Mucosa of rectum (tissue), 2 donors: ENCODE results near the gene CALCR.

Experiments used
- H3K27ac ChIP-seq, 2 donors: one replicate each; pipeline ENCODE4 v1.7.0; 2013; ENCODE audit warnings: inconsistent platforms in 2 of 2, low read depth in 2 of 2, low read length in 2 of 2
- H3K27me3 ChIP-seq, 2 donors: one replicate each; pipeline ENCODE4 v1.7.0; 2013; ENCODE audit warnings: low read length in 2 of 2; ENCODE audit not compliant: control insufficient read depth in 2 of 2, insufficient read depth in 2 of 2
- H3K36me3 ChIP-seq, 2 donors: one replicate each; pipeline ENCODE4 v1.7.0; 2013; ENCODE audit warnings: low read length in 2 of 2; ENCODE audit not compliant: control insufficient read depth in 2 of 2, insufficient read depth in 2 of 2
- H3K4me1 ChIP-seq, 2 donors: one replicate each; pipeline ENCODE4 v1.7.0; 2013; ENCODE audit warnings: low read length in 2 of 2, mild to moderate bottlenecking in 1 of 2; ENCODE audit not compliant: control insufficient read depth in 2 of 2, insufficient read depth in 2 of 2
- H3K4me3 ChIP-seq, 2 donors: one replicate each; pipeline ENCODE4 v1.7.0; 2013; ENCODE audit warnings: low read length in 2 of 2
- H3K9ac ChIP-seq, 2 donors: one replicate each; pipeline ENCODE4 v1.7.0; 2013; ENCODE audit warnings: low read length in 2 of 2, low read depth in 1 of 2, mild to moderate bottlenecking in 1 of 2
- H3K9me3 ChIP-seq, 2 donors: one replicate each; pipeline ENCODE4 v1.7.0; 2013; ENCODE audit warnings: low read length in 2 of 2; ENCODE audit not compliant: control insufficient read depth in 2 of 2
- donor health status: healthy.
- donor health status: Normal muscosa, but diverticular disease.

Gene CALCR

GRCh38 chr7:93562106-93562505, 12.4 kb downstream of the CALCR start:
- no peak overlapping the region for H3K9ac ChIP-seq
- H3K27me3 ChIP-seq: no peaks in the 10 kb centered on the region
- H3K4me3 ChIP-seq: no peak overlapping the region
- no peak overlapping the region for H3K27ac ChIP-seq
- H3K9me3 ChIP-seq: no peaks in the 10 kb centered on the region
- no peaks in the 10 kb centered on the region for H3K36me3 ChIP-seq
- H3K4me1 ChIP-seq: no peaks in the 10 kb centered on the region

DNA sequence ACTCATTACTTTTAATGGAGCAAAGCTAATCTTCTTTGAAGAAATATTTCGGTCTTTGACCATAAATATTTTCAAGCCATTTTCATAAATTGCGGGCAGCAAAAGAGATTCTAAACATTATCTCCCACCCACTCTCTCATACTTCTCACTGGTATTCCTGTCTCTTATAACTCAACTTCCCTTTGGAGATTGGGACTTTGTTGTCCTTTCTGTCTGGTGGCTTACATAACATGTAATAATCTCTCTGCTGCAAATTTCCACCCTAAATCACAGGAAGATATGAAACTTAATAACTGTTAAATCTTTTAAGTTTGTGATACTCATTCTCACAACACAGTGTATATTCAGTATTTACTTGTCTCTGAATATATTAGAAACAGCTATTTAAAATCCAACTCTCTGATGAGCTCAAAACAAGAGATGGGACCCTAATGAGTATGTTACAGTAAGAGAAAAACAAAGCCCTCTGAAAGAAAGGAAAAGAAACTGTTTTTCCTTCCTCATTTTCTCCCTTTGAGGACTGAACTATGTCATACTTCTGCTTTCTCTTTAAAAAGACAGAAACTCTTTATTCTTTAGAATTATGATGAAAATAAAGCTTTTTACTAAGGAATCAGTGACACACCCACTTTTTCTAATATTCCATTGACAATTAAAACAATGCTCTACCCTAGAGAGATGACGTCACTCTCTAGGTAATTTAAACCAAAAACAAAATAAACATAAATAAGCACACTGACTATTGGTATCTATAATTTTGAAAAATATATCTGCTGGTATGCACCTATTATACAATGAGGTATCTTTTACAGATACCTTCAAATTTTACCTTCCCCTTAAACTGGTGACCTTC, 14.7 kb downstream of the CALCR start:
- H3K27me3 ChIP-seq: no peaks in the 10 kb centered on the region
- peak overlapping the region in 1 of 2 donors; percentile 3 for H3K27ac ChIP-seq
- H3K36me3 ChIP-seq: no peaks in the 10 kb centered on the region
- H3K9ac ChIP-seq: no peak overlapping the region
- no peaks in the 10 kb centered on the region for H3K9me3 ChIP-seq
- no peaks in the 10 kb centered on the region for H3K4me1 ChIP-seq
- no peak overlapping the region for H3K4me3 ChIP-seq

DNA sequence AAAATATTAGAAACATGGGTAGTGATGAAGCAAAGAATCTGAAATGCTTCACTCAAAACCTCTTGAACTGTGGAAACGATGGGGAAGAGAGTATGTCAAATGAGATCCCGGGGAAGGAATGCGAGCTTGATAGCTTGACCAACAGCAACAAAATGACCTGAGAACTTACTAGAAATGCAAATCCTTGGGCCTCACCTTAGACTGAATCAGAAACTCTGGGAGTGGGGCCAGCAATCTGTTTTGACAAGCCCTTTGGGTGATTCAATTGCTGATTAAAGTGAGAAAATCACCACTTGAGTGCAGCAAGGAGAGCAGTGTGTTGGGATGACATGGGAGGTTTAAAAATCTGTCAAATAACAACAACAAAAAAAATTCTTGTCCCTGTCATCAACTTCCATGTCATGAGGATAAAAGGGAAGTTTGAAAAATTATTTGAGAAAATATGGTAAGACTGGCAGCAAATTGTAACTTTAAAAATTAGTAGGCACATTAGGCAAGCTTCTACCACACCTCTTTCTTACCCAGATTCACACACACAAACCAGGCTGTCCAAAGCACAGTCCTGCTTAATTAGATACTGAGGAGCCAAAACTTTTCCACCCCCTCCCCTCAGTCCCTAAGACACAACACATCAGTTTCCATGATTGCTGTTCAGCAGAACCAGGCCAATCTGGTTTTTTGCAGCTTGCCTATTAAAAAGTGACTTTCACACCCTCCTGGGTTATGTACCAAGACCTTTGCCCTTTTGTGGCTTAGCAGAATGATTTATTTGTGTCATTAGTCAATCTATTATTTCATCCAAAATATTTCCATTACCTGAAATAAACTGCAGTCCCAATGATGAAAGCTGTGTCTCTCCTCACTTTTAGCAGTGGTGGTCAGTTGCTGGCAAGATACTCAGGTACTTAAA, 15.6 kb downstream of the CALCR start:
- Histone ChIP-seq H3K27me3 (no peaks in the 10 kb centered on the region), H3K4me1 (no peaks in the 10 kb centered on the region), H3K36me3 (no peaks in the 10 kb centered on the region), H3K27ac (peak overlapping the region; percentile 18 to 22), H3K4me3 (no peak overlapping the region), H3K9ac (no peak overlapping the region), H3K9me3 (no peaks in the 10 kb centered on the region)

- no peaks in the 10 kb centered on the region for H3K4me1 ChIP-seq
- H3K9ac ChIP-seq: no peak overlapping the region
- H3K4me3 ChIP-seq: no peak overlapping the region
- no peak overlapping the region for H3K27ac ChIP-seq
- H3K36me3 ChIP-seq: no peaks in the 10 kb centered on the region
- H3K27me3 ChIP-seq: no peaks in the 10 kb centered on the region
- H3K9me3 ChIP-seq: no peaks in the 10 kb centered on the region
Measured at GRCh38 chr7:93551931-93552330, 22.6 kb downstream of the CALCR start.

- Histone ChIP-seq H3K36me3 (no peaks in the 10 kb centered on the region), H3K9me3 (no peaks in the 10 kb centered on the region), H3K9ac (no peak overlapping the region), H3K27ac (no peak overlapping the region), H3K27me3 (no peaks in the 10 kb centered on the region), H3K4me3 (no peak overlapping the region), H3K4me1 (no peaks in the 10 kb centered on the region)
Measured at GRCh38 chr7:93551063-93551895, 23.2 kb downstream of the CALCR start.

DNA sequence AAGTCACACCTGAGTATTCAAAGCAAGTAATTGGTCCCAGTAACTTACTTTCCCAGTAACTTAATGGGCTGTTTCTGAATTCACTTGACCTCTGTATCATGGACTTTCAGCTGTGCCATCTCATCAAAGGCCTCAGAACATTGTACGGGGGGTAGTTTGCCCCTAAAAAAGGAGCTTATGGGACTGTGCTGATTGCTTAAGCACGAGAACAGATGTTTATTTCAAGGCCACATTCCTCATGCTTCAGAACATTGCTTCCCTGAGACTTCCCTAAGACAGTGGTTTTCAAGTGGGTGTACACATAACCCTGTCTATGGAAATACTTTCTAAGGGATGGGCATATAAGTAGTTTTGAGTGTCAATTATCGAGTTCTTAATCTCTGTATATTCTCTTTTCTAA, 26.8 kb downstream of the CALCR start:
- H3K4me1 ChIP-seq: no peaks in the 10 kb centered on the region
- no peak overlapping the region for H3K4me3 ChIP-seq
- no peak overlapping the region for H3K27ac ChIP-seq
- H3K36me3 ChIP-seq: no peaks in the 10 kb centered on the region
- no peaks in the 10 kb centered on the region for H3K27me3 ChIP-seq
- no peaks in the 10 kb centered on the region for H3K9me3 ChIP-seq
- H3K9ac ChIP-seq: no peak overlapping the region

- H3K9me3 ChIP-seq: no peaks in the 10 kb centered on the region
- H3K27ac ChIP-seq: no peak overlapping the region
- H3K9ac ChIP-seq: no peak overlapping the region
- no peak overlapping the region for H3K4me3 ChIP-seq
- no peaks in the 10 kb centered on the region for H3K27me3 ChIP-seq
- H3K36me3 ChIP-seq: no peaks in the 10 kb centered on the region
- no peaks in the 10 kb centered on the region for H3K4me1 ChIP-seq
Measured at GRCh38 chr7:93544691-93545090, 29.8 kb downstream of the CALCR start.

DNA sequence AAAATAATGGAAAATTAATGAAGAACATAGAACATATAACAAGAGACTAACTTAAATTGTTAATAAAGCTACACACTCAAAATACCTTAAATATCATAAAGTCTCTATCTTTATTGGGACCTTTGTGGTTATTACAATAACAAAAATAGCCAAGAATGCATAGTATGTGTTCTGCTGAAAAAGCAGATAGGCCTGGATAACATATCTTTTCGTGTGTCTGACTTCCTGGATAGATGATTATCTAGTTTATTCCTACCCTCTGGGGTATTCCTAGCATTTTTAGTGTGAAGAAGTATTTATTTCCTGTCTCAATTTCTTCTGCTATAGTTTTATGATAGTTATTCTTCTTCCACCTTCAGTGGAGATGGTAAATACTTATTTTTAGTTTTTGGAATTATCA, 36.5 kb downstream of the CALCR start:
- Histone ChIP-seq H3K9ac (no peak overlapping the region), H3K27ac (no peak overlapping the region), H3K4me1 (no peaks in the 10 kb centered on the region), H3K4me3 (no peak overlapping the region), H3K36me3 (no peaks in the 10 kb centered on the region), H3K9me3 (no peaks in the 10 kb centered on the region), H3K27me3 (no peaks in the 10 kb centered on the region)

- Histone ChIP-seq H3K4me3 (no peak overlapping the region), H3K9ac (no peak overlapping the region), H3K9me3 (no peaks in the 10 kb centered on the region), H3K27me3 (no peaks in the 10 kb centered on the region), H3K27ac (no peak overlapping the region), H3K4me1 (no peaks in the 10 kb centered on the region), H3K36me3 (no peaks in the 10 kb centered on the region)
Measured at GRCh38 chr7:93535616-93536015, 38.9 kb downstream of the CALCR start.
